HUES48 (cell line): ENCODE measurements around the gene UBE2C.

Source experiments
- H3K27ac ChIP-seq: one replicate; pipeline ENCODE4 v1.7.0; 2013; ENCODE audit warnings: low read depth, low read length, inconsistent platforms
- H3K27me3 ChIP-seq: 2 replicates; pipeline ENCODE4 v1.6.1; 2013; ENCODE audit warnings: mild to moderate bottlenecking, low read length; ENCODE audit not compliant: control insufficient read depth, insufficient read depth
- H3K36me3 ChIP-seq: 2 replicates; pipeline ENCODE4 v1.6.1; 2013; ENCODE audit warnings: low read length; ENCODE audit not compliant: control insufficient read depth, insufficient read depth
- H3K4me1 ChIP-seq: 2 replicates; pipeline ENCODE4 v1.6.1; 2013; ENCODE audit warnings: mild to moderate bottlenecking, low read length; ENCODE audit not compliant: control insufficient read depth, insufficient read depth
- H3K4me3 ChIP-seq: 2 replicates; pipeline ENCODE4 v1.5.1; 2013; ENCODE audit warnings: mild to moderate bottlenecking, low read depth, low read length
- H3K9ac ChIP-seq: 2 replicates; pipeline ENCODE4 v1.6.1; 2013; ENCODE audit warnings: mild to moderate bottlenecking, low read depth, low read length, moderate library complexity
- H3K9me3 ChIP-seq: 2 replicates; pipeline ENCODE4 v1.6.1; 2013; ENCODE audit warnings: low read length; ENCODE audit not compliant: control insufficient read depth, insufficient read depth

Gene UBE2C

DNA sequence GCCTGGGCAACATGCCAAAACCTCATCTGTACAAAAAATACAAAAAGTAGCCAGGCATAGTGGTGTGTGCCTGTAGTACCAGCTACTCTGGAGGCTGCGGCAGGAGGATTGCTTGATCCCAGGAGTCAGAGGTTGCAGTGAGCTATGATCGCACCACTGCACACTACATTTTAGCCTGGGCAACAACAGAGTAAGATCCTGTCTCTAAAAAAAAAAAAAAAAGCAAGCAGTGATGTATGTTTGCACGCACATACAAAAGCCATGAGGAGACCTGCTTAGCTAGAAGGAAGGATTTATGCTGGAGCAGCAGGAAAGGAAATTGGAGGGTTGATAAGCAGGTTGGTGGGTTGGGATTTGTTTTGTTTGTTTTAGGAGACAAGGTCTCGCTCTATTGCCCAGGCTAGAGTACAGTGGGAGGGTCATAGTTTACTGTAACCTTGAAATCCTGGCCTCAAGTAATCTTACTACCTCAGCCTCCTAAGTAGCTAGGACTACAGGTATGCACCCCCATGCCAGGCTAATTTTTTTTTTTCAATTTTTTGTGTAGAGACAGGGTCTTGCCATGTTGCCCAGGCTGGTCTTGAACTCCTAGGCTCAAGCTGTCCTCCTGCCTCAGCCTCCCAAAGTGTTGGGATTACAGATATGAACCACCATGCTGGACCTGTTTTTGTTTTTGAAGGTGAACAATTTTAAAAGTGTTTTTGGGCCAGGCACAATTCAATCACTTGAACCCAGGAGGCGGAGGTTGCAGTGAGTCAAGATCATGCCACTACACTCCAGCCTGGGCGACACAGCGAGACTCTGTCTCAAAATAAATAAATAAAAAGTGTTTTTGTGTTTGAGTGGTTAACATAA lies 49.0 kb downstream of the UBE2C start:
- no peak overlapping the region for H3K4me3 ChIP-seq

DNA sequence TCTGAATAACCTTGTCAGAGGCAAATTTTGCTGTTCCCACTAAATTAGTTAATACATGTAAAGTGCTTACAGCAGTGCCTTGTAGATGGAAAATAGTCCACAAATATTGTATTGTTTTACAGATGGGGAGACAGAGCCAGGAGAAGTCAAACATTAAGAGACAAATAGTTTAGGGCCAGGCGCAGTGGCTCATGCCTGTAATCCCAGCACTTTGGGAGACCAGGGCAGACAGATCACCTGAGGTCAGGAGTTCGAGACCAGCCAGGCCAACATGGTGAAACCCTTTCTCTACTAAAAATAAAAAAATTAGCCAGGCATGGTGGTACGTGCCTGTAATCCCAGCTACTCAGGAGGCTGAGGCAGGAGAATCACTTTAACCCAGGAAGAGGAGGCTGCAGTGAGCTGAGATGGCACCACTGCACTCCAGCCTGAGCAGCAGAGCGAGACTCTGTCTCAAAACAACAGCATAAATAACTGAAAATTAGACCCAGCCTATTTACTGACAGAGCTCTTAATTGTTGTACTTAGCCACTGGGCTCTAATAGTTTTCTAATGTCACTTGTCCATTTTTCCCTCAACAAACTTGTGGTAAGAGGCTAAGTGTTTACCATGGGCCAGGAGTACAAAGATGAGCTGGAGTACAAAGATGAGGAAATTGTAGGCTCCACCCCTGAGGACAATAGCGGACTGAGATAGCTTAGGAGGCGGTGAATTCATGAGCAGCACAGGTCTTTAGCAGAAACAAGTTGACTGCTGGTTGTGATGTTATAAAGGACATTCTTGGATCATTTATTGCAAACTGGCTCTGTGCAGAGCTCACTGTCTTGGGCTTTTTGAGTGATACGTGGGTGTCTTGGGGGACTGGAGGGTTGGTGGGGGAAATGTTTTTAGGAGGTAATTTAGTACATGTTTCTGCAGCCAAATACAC lies 51.4 kb downstream of the UBE2C start:
- Histone ChIP-seq H3K9ac (no peak overlapping the region), H3K4me1 (peaks cover 11% of the 10 kb centered on the region; the same call in 1 of the 2 replicates), H3K27ac (no peak overlapping the region), H3K9me3 (no peaks in the 10 kb centered on the region), H3K4me3 (no peak overlapping the region), H3K27me3 (no peaks in the 10 kb centered on the region), H3K36me3 (no peaks in the 10 kb centered on the region)

More for the DNA sequence above, 49.0 kb downstream of the UBE2C start:
- Histone ChIP-seq H3K9me3 (no peaks in the 10 kb centered on the region), H3K36me3 (no peaks in the 10 kb centered on the region), H3K4me1 (peaks cover 20% of the 10 kb centered on the region; the same call in 1 of the 2 replicates), H3K27ac (no peak overlapping the region), H3K9ac (no peak overlapping the region), H3K27me3 (no peaks in the 10 kb centered on the region)

DNA sequence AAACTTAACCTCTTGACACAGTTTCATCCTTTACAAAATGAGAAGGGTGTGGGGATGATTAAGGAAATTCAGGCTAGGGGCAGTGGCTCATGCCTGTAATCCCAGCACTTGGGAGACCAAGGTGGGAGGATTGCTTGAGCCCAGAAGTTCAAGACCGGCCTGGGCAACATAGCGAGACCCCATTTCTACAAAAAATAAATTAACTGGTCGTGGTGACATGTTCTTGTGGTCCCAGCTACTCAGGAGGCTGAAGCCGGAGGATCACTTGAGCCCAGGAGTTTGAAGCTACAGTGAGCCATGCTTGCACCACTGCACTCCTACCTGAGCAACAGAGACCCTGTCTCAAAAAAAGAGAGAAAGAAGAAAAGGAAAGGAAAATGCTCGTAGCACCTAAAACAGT lies 54.0 kb downstream of the UBE2C start:
- no peak overlapping the region for H3K27ac ChIP-seq
- no peak overlapping the region for H3K4me3 ChIP-seq
- no peaks in the 10 kb centered on the region for H3K9me3 ChIP-seq
- no peak overlapping the region for H3K9ac ChIP-seq
- H3K36me3 ChIP-seq, result no peaks in the 10 kb centered on the region
- no peaks in the 10 kb centered on the region for H3K27me3 ChIP-seq
- no peaks in the 10 kb centered on the region for H3K4me1 ChIP-seq
